ENCODE measurements around the gene HBP1. TPM values are rescaled to one million over a fixed set of nuclear protein-coding genes. Genes with fewer than 3 reads are reported as not detected.

HBP1 gene, protein sequence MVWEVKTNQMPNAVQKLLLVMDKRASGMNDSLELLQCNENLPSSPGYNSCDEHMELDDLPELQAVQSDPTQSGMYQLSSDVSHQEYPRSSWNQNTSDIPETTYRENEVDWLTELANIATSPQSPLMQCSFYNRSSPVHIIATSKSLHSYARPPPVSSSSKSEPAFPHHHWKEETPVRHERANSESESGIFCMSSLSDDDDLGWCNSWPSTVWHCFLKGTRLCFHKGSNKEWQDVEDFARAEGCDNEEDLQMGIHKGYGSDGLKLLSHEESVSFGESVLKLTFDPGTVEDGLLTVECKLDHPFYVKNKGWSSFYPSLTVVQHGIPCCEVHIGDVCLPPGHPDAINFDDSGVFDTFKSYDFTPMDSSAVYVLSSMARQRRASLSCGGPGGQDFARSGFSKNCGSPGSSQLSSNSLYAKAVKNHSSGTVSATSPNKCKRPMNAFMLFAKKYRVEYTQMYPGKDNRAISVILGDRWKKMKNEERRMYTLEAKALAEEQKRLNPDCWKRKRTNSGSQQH
- total RNA-seq (100 to 1,000 TPM in 1 of 5 donors, 10 to 100 TPM in 4; 12.5 to 201 (median 86.2) TPM), polyA plus RNA-seq (10 to 100 TPM; 30.4 to 42.6 (median 41.3) TPM)
- long read RNA-seq, donor 1, partial matches to known transcripts = 0 of 2 reads
- long read RNA-seq, donor 1, other reads (novel, unspliced or antisense) = 0 of 2 reads
- long read RNA-seq, donor 2, transcript HBP1-208 (11 exons, 2,704 nt) = major isoform, 5 of 16 reads
- long read RNA-seq, donor 2, partial matches to known transcripts = 8 of 16 reads
- long read RNA-seq, donor 2, other reads (novel, unspliced or antisense) = 0 of 16 reads
- long read RNA-seq, donor 3, partial matches to known transcripts = 0 of 2 reads
- long read RNA-seq, donor 3, other reads (novel, unspliced or antisense) = 0 of 2 reads
- long read RNA-seq, donor 4, partial matches to known transcripts = 0 of 1 reads
- long read RNA-seq, donor 4, other reads (novel, unspliced or antisense) = 0 of 1 reads
- long read RNA-seq, donor 5, partial matches to known transcripts = 0 of 2 reads
- long read RNA-seq, donor 5, other reads (novel, unspliced or antisense) = 0 of 2 reads
- long read RNA-seq, donor 6, transcript HBP1-201 (11 exons, 2,829 nt) = minor isoform, 5 of 14 reads
- long read RNA-seq, donor 6, transcript HBP1-208 (11 exons, 2,704 nt) = major isoform, 7 of 14 reads
- long read RNA-seq, donor 6, partial matches to known transcripts = 0 of 14 reads
- long read RNA-seq, donor 6, other reads (novel, unspliced or antisense) = 0 of 14 reads
- long read RNA-seq, donor 7, transcript HBP1-208 (11 exons, 2,704 nt) = major isoform, 5 of 6 reads
- long read RNA-seq, donor 7, partial matches to known transcripts = 0 of 6 reads
- long read RNA-seq, donor 7, other reads (novel, unspliced or antisense) = 0 of 6 reads
- long read RNA-seq, donor 8, partial matches to known transcripts = 0 of 8 reads
- long read RNA-seq, donor 8, other reads (novel, unspliced or antisense) = 5 of 8 reads
- long read RNA-seq, donor 9, partial matches to known transcripts = 0 of 2 reads
- long read RNA-seq, donor 9, other reads (novel, unspliced or antisense) = 0 of 2 reads
- long read RNA-seq, donor 10, partial matches to known transcripts = 0 of 2 reads
- long read RNA-seq, donor 10, other reads (novel, unspliced or antisense) = 0 of 2 reads

DNA sequence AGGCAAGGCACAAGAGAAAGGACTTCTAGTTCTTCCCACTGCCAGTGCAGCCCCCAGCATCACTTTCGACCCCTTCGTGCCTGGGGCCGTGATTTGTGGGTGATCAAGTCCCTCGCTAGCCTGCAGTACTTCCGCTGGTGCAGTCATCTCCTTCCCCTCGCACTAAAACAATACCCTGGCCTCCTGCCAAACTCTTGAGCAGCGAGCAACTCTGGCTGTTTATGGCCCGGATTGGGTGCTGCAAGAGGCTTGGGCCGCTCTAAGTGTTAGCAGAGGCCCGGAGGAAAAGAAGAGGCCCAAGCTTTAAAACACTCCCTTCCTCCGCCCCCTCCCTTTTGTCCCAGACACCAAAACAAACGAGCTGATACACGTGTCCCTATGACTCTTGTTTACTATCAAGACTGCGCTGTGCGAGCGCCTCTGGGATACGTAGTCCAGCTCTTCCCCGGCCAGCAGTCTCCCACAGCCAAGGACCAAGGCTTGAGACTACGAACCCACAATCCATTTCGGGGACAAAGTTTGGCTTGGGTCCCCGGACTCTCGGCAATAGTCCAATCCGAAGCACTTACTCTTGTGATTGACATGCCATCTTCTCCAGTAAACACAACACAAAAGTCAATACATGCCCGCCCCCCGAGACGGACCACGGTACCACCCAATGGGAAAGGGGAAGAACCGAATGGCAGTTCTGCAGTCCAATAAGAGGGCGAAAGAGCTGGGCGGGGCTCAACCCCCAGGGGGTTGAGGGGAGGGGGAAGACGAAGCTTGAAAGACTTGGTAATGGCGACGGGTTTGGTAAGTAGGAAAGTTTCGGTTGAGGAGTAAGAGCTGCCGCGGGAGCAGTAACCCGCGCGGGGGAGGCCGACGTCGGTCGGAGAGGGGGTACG, at the start of gene HBP1:
Gene HBP1 (plus strand): TSS at position 771 of the 887 bp plus-strand sequence. CDS start 10,891 bp downstream, outside the sequence.
- peak; percentile 41 to 83 (median 72) for TF ChIP-seq POLR2AphosphoS5 (IDR thresholded peaks at IDR 0.05)
- TF ChIP-seq EP300 (IDR thresholded peaks at IDR 0.05) = no peak
- TF ChIP-seq, protein P1, sequence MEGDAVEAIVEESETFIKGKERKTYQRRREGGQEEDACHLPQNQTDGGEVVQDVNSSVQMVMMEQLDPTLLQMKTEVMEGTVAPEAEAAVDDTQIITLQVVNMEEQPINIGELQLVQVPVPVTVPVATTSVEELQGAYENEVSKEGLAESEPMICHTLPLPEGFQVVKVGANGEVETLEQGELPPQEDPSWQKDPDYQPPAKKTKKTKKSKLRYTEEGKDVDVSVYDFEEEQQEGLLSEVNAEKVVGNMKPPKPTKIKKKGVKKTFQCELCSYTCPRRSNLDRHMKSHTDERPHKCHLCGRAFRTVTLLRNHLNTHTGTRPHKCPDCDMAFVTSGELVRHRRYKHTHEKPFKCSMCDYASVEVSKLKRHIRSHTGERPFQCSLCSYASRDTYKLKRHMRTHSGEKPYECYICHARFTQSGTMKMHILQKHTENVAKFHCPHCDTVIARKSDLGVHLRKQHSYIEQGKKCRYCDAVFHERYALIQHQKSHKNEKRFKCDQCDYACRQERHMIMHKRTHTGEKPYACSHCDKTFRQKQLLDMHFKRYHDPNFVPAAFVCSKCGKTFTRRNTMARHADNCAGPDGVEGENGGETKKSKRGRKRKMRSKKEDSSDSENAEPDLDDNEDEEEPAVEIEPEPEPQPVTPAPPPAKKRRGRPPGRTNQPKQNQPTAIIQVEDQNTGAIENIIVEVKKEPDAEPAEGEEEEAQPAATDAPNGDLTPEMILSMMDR (IDR thresholded peaks at IDR 0.05) = no peak
- TF ChIP-seq POLR2A (IDR thresholded peaks at IDR 0.05) = peak in 2 of 4 donors; percentile 65 to 89
- intact Hi-C loops (cut with DNase I; ENCODE audit: low total_unique reads) = no loop called here
- 0% methylated on average over 40 to 44 of the region's 44 CpGs for WGBS, 5 donors
- Histone ChIP-seq H3K27ac (peak within 1 kb of the TSS; percentile 93 to 100 (median 97)), H3K4me3 (peak within 1 kb of the TSS; percentile 87 to 95 (median 94)), H3K9me3 (no peaks in the 10 kb centered on the region), H3K4me1 (peaks cover 10 to 42% (median 25%) of the 10 kb centered on the region in 4 donors), H3K36me3 (peaks cover 0 to 3% (median 0%) of the 10 kb centered on the region in 4 donors), H3K27me3 (no peaks in the 10 kb centered on the region)
- peak; percentile 99 to 100 for DNase-seq

DNA sequence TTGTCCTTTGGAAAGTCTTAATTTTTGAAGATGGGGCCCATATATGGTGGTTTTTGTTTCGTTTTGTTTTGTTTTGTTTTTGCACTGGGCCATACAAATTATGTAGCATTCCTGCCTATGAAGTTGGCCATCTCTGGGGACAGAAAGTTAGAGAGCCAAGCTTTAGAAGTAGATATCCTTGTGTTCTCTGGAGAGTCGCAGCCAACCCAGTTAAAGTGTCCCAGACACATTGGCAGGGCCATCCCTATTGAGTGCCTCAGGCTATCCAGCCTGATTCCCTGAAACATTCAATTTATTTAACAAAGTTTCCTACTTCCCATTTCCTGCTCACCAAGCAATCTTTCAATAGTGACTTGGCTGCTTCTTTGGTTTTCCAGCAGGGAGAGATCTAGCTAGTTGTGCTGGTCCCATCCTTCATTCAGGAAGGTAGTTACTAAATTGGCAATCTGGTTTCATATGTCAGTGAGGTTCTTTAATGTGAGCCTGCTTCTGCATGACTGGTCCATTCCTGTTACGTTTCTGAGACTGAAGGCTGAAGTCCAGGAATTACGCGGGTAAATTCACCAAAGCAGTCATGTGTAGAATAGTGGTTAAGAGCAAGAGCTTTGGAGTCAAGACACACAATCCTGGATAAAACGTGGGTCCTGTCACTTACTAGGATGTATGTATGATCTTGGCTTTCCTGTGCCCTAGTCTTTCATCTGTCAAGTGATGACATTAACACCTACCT, 49.3 kb upstream of the HBP1 start:
- 75 to 93% (median 90%) methylated on average over 6 of the region's 6 CpGs for WGBS, 5 donors
- Histone ChIP-seq H3K9me3 (no peaks in the 10 kb centered on the region), H3K27ac (no peak overlapping the region), H3K27me3 (no peaks in the 10 kb centered on the region), H3K4me3 (no peak overlapping the region), H3K36me3 (no peaks in the 10 kb centered on the region), H3K4me1 (peaks cover 0 to 9% (median 6%) of the 10 kb centered on the region in 4 donors)
- TF ChIP-seq, protein P1 (IDR thresholded peaks at IDR 0.05) = no peak
- TF ChIP-seq POLR2AphosphoS5 (IDR thresholded peaks at IDR 0.05) (no peak), POLR2A (IDR thresholded peaks at IDR 0.05) (no peak), EP300 (IDR thresholded peaks at IDR 0.05) (no peak)
- intact Hi-C loops (cut with DNase I; ENCODE audit: low total_unique reads) = no loop called here
- DNase-seq = no peak

DNA sequence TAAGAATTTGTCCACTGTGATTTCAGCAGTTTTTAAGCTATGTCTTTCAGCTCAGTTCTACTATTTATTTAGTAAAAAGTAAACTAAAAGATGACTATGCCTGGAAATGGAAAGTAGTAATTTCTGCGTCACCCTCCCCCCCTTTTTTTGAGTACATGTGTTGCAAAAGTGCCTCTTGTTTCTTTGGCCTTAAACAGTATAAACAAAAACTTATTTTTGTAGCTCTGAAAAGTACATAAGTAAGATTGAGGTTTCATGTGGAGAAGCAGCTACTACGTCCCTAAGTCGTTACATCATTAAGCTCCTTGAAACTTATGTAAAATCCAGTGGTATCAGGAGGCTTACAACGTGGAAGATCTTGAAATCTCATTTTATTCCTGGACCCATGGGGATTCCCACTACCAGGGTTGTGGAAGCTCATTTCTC, 46.3 kb upstream of the HBP1 start:
- TF ChIP-seq POLR2AphosphoS5 (IDR thresholded peaks at IDR 0.05) (no peak), EP300 (IDR thresholded peaks at IDR 0.05) (no peak), POLR2A (IDR thresholded peaks at IDR 0.05) (no peak)
- TF ChIP-seq, protein P1 (IDR thresholded peaks at IDR 0.05) = no peak
- DNase-seq = peak in 1 of 2 donors; percentile 30
- Histone ChIP-seq H3K27me3 (no peaks in the 10 kb centered on the region), H3K36me3 (no peaks in the 10 kb centered on the region), H3K4me1 (peaks cover 0 to 9% (median 6%) of the 10 kb centered on the region in 4 donors), H3K27ac (peak overlapping the region in 3 of 5 donors; percentile 7 to 76 (median 64)), H3K4me3 (no peak overlapping the region), H3K9me3 (no peaks in the 10 kb centered on the region)
- intact Hi-C loops (cut with DNase I; ENCODE audit: low total_unique reads) = no loop called here
- 31 to 55% (median 43%) methylated on average over 4 of the region's 4 CpGs for WGBS, 5 donors

Data from stomach (tissue), 19 donors.